HepG2 (cell line): ENCODE data around the gene LCK. TPM values are rescaled to one million over a fixed set of nuclear protein-coding genes. Genes with fewer than 3 reads are reported as not detected.

Experiments
- CENPX ChIP-seq: sonication (generic); formaldehyde crosslinking; IDR thresholded peaks from 2 replicates; pipeline ENCODE4 v1.9.0; 2021; ENCODE audit warnings: mild to moderate bottlenecking, missing genetic modification reagents, moderate library complexity
- GLI4 ChIP-seq: sonication (generic); formaldehyde crosslinking; IDR thresholded peaks from 2 replicates; pipeline ENCODE4 v1.5.1; 2020; ENCODE audit warnings: missing genetic modification reagents, mild to moderate bottlenecking, moderate library complexity, borderline replicate concordance
- GTF2F1 ChIP-seq: fragments of 150-350 bp; IDR thresholded peaks from 2 replicates; pipeline ENCODE4 v1.6.1; 2014; ENCODE audit warnings: low read length
- IRX3 ChIP-seq: sonication (generic); formaldehyde crosslinking; IDR thresholded peaks from 2 replicates; pipeline ENCODE4 v1.8.1; 2023; ENCODE audit warnings: mild to moderate bottlenecking, low read depth, missing genetic modification reagents, borderline replicate concordance
- JDP2 ChIP-seq: sonication (generic); formaldehyde crosslinking; IDR thresholded peaks from 2 replicates; pipeline ENCODE4 v1.8.1; 2022; ENCODE audit warnings: missing genetic modification reagents, borderline replicate concordance
- KLF15 ChIP-seq: sonication (generic); formaldehyde crosslinking; IDR thresholded peaks from 2 replicates; pipeline ENCODE4 v1.8.1; 2023; ENCODE audit warnings: borderline replicate concordance, mild to moderate bottlenecking, inconsistent platforms, missing genetic modification reagents, mixed read lengths
- NFKB2 ChIP-seq: sonication (generic); formaldehyde crosslinking; IDR thresholded peaks from 2 replicates; pipeline ENCODE4 v1.4.0; 2020; ENCODE audit warnings: missing genetic modification reagents, borderline replicate concordance
- RFXAP ChIP-seq: sonication (generic); formaldehyde crosslinking; IDR thresholded peaks from 2 replicates; pipeline ENCODE4 v1.4.0; 2020; ENCODE audit warnings: missing genetic modification reagents, borderline replicate concordance
- SPEN ChIP-seq: sonication (generic); formaldehyde crosslinking; IDR thresholded peaks from 2 replicates; pipeline ENCODE4 v1.5.1; 2020; ENCODE audit warnings: low read depth, mild to moderate bottlenecking, missing genetic modification reagents
- ZFP36 ChIP-seq: fragments of 150-350 bp; IDR thresholded peaks from 2 replicates; pipeline ENCODE4 v1.6.1; 2018; ENCODE audit warnings: borderline replicate concordance, low read length, low read depth; ENCODE audit not compliant: partially characterized antibody
- ZNF225 ChIP-seq: sonication (generic); formaldehyde crosslinking; IDR thresholded peaks from 2 replicates; pipeline ENCODE4 v1.4.0; 2020; ENCODE audit warnings: mild to moderate bottlenecking, missing genetic modification reagents
- ZNF749 ChIP-seq: sonication (generic); formaldehyde crosslinking; IDR thresholded peaks from 2 replicates; pipeline ENCODE4 v1.8.0; 2022; ENCODE audit warnings: mild to moderate bottlenecking, missing genetic modification reagents, moderate library complexity, borderline replicate concordance
- ZNF788 ChIP-seq: sonication (generic); formaldehyde crosslinking; IDR thresholded peaks from 2 replicates; pipeline ENCODE4 v1.5.0; 2020; ENCODE audit warnings: mild to moderate bottlenecking, missing genetic modification reagents, borderline replicate concordance
- ZNF790 ChIP-seq: sonication (generic); formaldehyde crosslinking; IDR thresholded peaks from 2 replicates; pipeline ENCODE4 v1.8.0; 2022; ENCODE audit warnings: missing genetic modification reagents, mild to moderate bottlenecking, borderline replicate concordance
- ZSCAN25 ChIP-seq: sonication (generic); formaldehyde crosslinking; IDR thresholded peaks from 2 replicates; pipeline ENCODE4 v1.8.0; 2022; ENCODE audit warnings: mild to moderate bottlenecking, missing genetic modification reagents
- polyA plus RNA-seq, 8 experiments: library from polyadenylated mRNA; depleted of rRNA in 3 of 8; stranded (reverse) in 7 of 8; unstranded in 1 of 8; fragments of >200 nt; fragmentation: Illumina TruSeq in 4 of 8; extraction: Trizol in 4 of 8; gene quantifications; 2 replicates each; pipeline versions ENCODE4 v1.2.1 to v1.2.3, GENCODE V29; 2011 to 2016; ENCODE audit warnings: low read depth in 4 of 8, missing spikeins in 1 of 8, mixed read lengths in 1 of 8; ENCODE audit not compliant: insufficient read depth in 1 of 8
- total RNA-seq, 5 experiments: library from RNA; depleted of rRNA; stranded (reverse); fragments of >200 nt; fragmentation: Illumina TruSeq; extraction: Trizol; gene quantifications; 2 replicates each; pipeline ENCODE4 v1.2.3, GENCODE V29; 2016; ENCODE audit warnings: low read depth in 1 of 5
- TF ChIP-seq, protein P1 (sequence below): sonication (generic); formaldehyde crosslinking; IDR thresholded peaks from 2 replicates; pipeline ENCODE4 v1.4.0; 2020; ENCODE audit warnings: missing genetic modification reagents
- TF ChIP-seq, protein P2 (sequence below): sonication (generic); formaldehyde crosslinking; IDR thresholded peaks from 2 replicates; pipeline ENCODE4 v1.4.0; 2020; ENCODE audit warnings: missing genetic modification reagents
- TF ChIP-seq, protein P3 (sequence below): conservative IDR thresholded peaks from 2 replicates; pipeline ENCODE4 v1.6.1; 2018; ENCODE audit warnings: missing genetic modification reagents
- TF ChIP-seq, protein P4 (sequence below): sonication (generic); formaldehyde crosslinking; IDR thresholded peaks from 2 replicates; pipeline ENCODE4 v1.5.0; 2020; ENCODE audit warnings: missing genetic modification reagents, mild to moderate bottlenecking, borderline replicate concordance
- TF ChIP-seq, protein P5 (sequence below): sonication (generic); formaldehyde crosslinking; IDR thresholded peaks from 2 replicates; pipeline ENCODE4 v1.4.0; 2020; ENCODE audit warnings: missing genetic modification reagents, borderline replicate concordance

Gene LCK
- total and polyA plus RNA-seq, 2 of the 13 experiments (the other 11 are each of a cell fraction or from before 2014, with no cell fraction given), result 0.93 to 1.8 TPM

DNA sequence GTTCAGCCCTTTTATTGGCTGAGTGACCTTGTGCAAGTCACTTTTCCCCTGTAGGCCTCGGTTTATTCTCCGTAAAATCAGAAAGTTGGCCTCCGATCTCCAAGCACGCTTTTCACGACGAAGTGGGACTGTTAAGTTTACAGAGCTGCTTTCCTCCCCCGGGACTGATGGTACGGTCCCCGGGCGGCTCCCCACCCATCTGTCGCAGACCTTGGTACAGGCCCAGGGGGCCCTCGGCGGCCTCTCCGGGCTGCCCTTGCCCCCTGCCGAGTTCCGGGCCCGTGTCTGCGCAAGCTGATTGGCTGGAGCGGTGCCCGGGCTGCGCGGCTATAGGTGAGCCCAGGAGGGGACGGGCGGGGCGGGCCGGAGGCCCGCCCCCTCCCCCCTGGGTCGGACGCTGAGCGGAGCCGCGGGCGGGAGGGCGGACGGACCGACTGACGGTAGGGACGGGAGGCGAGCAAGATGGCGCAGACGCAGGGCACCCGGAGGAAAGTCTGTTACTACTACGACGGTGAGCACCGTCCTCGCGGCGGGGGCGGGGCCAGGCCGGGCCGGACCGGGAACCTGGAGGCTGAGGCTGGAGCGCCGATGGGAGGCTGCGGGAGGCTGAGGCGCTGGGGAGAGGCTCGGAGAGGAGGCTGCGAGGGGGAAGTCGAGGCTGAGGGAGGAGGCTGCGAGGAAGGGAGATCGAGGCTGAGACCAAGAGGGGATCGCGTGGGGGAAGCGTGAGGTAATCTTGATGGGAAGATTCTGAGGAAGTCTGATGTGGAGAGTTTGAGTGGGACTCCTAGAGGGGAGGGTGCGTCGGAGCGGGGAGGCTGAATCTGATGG lies 40.9 kb downstream of the LCK start, which contains the start of gene HDAC1 (continued):
- TF ChIP-seq, protein P1, sequence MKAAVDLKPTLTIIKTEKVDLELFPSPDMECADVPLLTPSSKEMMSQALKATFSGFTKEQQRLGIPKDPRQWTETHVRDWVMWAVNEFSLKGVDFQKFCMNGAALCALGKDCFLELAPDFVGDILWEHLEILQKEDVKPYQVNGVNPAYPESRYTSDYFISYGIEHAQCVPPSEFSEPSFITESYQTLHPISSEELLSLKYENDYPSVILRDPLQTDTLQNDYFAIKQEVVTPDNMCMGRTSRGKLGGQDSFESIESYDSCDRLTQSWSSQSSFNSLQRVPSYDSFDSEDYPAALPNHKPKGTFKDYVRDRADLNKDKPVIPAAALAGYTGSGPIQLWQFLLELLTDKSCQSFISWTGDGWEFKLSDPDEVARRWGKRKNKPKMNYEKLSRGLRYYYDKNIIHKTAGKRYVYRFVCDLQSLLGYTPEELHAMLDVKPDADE (CRISPR knock-in tag), result no peak
- TF ChIP-seq ZNF790 (CRISPR knock-in tag), result peak; percentile 65; the same call in 1 of the 2 replicates
- TF ChIP-seq, protein P2, sequence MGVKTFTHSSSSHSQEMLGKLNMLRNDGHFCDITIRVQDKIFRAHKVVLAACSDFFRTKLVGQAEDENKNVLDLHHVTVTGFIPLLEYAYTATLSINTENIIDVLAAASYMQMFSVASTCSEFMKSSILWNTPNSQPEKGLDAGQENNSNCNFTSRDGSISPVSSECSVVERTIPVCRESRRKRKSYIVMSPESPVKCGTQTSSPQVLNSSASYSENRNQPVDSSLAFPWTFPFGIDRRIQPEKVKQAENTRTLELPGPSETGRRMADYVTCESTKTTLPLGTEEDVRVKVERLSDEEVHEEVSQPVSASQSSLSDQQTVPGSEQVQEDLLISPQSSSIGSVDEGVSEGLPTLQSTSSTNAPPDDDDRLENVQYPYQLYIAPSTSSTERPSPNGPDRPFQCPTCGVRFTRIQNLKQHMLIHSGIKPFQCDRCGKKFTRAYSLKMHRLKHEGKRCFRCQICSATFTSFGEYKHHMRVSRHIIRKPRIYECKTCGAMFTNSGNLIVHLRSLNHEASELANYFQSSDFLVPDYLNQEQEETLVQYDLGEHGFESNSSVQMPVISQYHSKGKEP (CRISPR knock-in tag), result no peak
- TF ChIP-seq NFKB2 (CRISPR knock-in tag), result peak; percentile 90; the same call in 1 of the 2 replicates
- no peak for TF ChIP-seq ZNF225 (CRISPR knock-in tag)
- TF ChIP-seq SPEN (CRISPR knock-in tag), result peak; percentile 74; the same call in 1 of the 2 replicates
- TF ChIP-seq GTF2F1, result no peak
- TF ChIP-seq ZFP36, result no peak
- TF ChIP-seq IRX3, result no peak
- TF ChIP-seq JDP2 (CRISPR knock-in tag), result no peak
- no peak for TF ChIP-seq GLI4
- TF ChIP-seq CENPX (CRISPR knock-in tag), result no peak
- TF ChIP-seq, protein P3, sequence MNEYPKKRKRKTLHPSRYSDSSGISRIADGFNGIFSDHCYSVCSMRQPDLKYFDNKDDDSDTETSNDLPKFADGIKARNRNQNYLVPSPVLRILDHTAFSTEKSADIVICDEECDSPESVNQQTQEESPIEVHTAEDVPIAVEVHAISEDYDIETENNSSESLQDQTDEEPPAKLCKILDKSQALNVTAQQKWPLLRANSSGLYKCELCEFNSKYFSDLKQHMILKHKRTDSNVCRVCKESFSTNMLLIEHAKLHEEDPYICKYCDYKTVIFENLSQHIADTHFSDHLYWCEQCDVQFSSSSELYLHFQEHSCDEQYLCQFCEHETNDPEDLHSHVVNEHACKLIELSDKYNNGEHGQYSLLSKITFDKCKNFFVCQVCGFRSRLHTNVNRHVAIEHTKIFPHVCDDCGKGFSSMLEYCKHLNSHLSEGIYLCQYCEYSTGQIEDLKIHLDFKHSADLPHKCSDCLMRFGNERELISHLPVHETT, result no peak; the same call in 1 of the 2 replicates
- peak; percentile 80; the same call in 1 of the 2 replicates for TF ChIP-seq ZNF788 (CRISPR knock-in tag)
- TF ChIP-seq ZSCAN25 (CRISPR knock-in tag), result no peak; the same call in 1 of the 2 replicates
- TF ChIP-seq, protein P4, sequence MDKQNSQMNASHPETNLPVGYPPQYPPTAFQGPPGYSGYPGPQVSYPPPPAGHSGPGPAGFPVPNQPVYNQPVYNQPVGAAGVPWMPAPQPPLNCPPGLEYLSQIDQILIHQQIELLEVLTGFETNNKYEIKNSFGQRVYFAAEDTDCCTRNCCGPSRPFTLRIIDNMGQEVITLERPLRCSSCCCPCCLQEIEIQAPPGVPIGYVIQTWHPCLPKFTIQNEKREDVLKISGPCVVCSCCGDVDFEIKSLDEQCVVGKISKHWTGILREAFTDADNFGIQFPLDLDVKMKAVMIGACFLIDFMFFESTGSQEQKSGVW, result no peak
- peak; percentile 58; the same call in 1 of the 2 replicates for TF ChIP-seq KLF15 (CRISPR knock-in tag)
- no peak for TF ChIP-seq ZNF749 (CRISPR knock-in tag)
- TF ChIP-seq, protein P5, sequence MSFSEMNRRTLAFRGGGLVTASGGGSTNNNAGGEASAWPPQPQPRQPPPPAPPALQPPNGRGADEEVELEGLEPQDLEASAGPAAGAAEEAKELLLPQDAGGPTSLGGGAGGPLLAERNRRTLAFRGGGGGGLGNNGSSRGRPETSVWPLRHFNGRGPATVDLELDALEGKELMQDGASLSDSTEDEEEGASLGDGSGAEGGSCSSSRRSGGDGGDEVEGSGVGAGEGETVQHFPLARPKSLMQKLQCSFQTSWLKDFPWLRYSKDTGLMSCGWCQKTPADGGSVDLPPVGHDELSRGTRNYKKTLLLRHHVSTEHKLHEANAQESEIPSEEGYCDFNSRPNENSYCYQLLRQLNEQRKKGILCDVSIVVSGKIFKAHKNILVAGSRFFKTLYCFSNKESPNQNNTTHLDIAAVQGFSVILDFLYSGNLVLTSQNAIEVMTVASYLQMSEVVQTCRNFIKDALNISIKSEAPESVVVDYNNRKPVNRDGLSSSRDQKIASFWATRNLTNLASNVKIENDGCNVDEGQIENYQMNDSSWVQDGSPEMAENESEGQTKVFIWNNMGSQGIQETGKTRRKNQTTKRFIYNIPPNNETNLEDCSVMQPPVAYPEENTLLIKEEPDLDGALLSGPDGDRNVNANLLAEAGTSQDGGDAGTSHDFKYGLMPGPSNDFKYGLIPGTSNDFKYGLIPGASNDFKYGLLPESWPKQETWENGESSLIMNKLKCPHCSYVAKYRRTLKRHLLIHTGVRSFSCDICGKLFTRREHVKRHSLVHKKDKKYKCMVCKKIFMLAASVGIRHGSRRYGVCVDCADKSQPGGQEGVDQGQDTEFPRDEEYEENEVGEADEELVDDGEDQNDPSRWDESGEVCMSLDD (CRISPR knock-in tag), result peak; percentile 46; the same call in 1 of the 2 replicates
- TF ChIP-seq RFXAP, result peak; percentile 62; the same call in 1 of the 2 replicates
